C4-2B (cell line): ENCODE results near the gene ACBD6.

Experiments
- ZFX ChIP-seq: fragments of 450-650 bp; IDR thresholded peaks from 2 replicates; pipeline ENCODE4 v1.6.1; 2017
- TF ChIP-seq, protein P1 (sequence below): fragments of 450-650 bp; conservative IDR thresholded peaks from 2 replicates; pipeline ENCODE4 v1.5.1; 2017; ENCODE audit warnings: mild to moderate bottlenecking

DNA sequence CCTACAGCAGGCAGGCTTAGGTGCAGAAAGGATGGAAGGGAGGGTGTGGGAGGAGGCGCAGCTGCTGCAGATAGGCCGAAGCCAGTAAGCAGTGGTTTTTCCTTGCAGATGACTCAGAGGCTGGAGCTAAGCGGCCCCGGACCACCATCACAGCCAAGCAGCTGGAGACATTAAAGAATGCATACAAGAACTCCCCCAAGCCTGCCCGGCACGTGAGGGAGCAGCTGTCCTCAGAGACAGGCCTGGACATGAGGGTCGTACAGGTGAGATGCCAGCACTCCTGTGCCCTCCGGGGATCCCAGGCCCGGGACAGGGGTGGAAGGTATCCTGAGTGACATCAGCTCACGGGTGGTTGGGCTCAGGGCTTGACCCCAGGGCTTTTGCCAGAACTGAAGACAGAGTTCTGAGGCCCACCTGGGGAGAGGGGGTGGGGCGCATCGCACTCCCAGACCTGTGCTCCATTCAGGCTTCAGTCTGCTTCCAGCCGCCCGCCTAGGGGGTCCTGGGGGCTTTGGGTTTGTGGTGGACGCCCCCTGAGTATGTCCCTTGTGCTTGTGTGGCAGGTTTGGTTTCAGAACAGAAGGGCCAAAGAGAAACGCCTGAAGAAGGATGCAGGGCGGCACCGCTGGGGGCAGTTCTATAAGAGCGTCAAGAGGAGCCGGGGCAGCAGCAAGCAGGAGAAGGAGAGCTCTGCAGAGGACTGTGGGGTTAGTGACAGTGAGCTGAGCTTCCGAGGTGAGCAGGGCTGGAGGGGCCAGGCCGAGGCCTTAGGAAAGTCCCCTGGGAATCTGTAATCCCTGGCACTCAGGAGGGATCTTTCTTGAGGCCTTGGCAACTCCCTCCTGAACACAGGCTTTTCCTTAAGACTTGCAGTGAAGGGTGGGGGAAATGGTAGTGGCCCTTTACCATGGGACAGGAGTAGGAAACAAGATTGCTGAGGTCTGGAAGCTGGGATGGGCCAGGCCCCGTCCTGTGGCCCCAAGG, 230.8 kb downstream of the ACBD6 start:
- TF ChIP-seq, protein P1, sequence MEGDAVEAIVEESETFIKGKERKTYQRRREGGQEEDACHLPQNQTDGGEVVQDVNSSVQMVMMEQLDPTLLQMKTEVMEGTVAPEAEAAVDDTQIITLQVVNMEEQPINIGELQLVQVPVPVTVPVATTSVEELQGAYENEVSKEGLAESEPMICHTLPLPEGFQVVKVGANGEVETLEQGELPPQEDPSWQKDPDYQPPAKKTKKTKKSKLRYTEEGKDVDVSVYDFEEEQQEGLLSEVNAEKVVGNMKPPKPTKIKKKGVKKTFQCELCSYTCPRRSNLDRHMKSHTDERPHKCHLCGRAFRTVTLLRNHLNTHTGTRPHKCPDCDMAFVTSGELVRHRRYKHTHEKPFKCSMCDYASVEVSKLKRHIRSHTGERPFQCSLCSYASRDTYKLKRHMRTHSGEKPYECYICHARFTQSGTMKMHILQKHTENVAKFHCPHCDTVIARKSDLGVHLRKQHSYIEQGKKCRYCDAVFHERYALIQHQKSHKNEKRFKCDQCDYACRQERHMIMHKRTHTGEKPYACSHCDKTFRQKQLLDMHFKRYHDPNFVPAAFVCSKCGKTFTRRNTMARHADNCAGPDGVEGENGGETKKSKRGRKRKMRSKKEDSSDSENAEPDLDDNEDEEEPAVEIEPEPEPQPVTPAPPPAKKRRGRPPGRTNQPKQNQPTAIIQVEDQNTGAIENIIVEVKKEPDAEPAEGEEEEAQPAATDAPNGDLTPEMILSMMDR, result no peak
- TF ChIP-seq ZFX, result no peak
